SK-N-SH (cell line): Measurements from ENCODE around the gene ZNF615. TPM values are rescaled to one million over a fixed set of nuclear protein-coding genes. Genes with fewer than 3 reads are reported as not detected.
"Not testable (repeated sequence)": the region's sequence is repeated elsewhere in the genome, so short reads cannot be mapped to it uniquely, and the experiment has no call there.

Source experiments
- CTCF ChIA-PET: fragments of 300-600, 350-600 bp; formaldehyde crosslinking; extraction: SDS; loops from one replicate; lab custom pipeline; 2021; lab: Yijun Ruan, JAX
- POLR2A ChIA-PET: fragments of 350-600 bp; sonication (Branson Sonifier 250); formaldehyde crosslinking; extraction: SDS; loops from one replicate; lab custom pipeline; 2020; ENCODE audit warnings: antibody characterized with exemption, inconsistent platforms; lab: Yijun Ruan, JAX
- DNase-seq: peaks from one replicate; pipeline ENCODE4 v3.0.0; 2012
- H2AFZ ChIP-seq: fragments of 200-600 bp; sonication (generic); 2 replicates; pipeline ENCODE4 v1.8.1; 2016; ENCODE audit warnings: antibody characterized with exemption, mild to moderate bottlenecking, low read depth
- H3F3A ChIP-seq: fragments of 200-600 bp; sonication (generic); replicated peaks from 2 replicates; pipeline ENCODE3; 2016; ENCODE audit warnings: antibody characterized with exemption, mild to moderate bottlenecking; ENCODE audit not compliant: insufficient read depth
- H3K27ac ChIP-seq, 2 experiments: fragments of 200-500 bp in 1 of 2; fragments of 200-600 bp in 1 of 2; sonication (Bioruptor generic) in 1 of 2; sonication (generic), shearing (Covaris generic) in 1 of 2; 2 replicates each; pipeline versions ENCODE4 v1.5.1 to v1.6.1; 2014 to 2016; ENCODE audit warnings: low read depth in 2 of 2, inconsistent platforms in 1 of 2, low read length in 1 of 2, mild to moderate bottlenecking in 1 of 2, mixed read lengths in 1 of 2
- H3K27me3 ChIP-seq: fragments of 200-600 bp; sonication (generic), shearing (Covaris generic); 2 replicates; pipeline ENCODE4 v1.6.1; 2016; ENCODE audit warnings: mixed run types; ENCODE audit not compliant: insufficient read depth
- H3K36me3 ChIP-seq, 2 experiments: fragments of 200-500 bp in 1 of 2; fragments of 200-600 bp in 1 of 2; sonication (Bioruptor generic) in 1 of 2; sonication (generic) in 1 of 2; replicated peaks in 1 of 2; 2 replicates each; pipeline versions ENCODE3 to v1.5.1; 2014 to 2016; ENCODE audit warnings: low read length in 1 of 2, mild to moderate bottlenecking in 1 of 2; ENCODE audit not compliant: insufficient read depth in 2 of 2, control insufficient read depth in 1 of 2
- H3K4me1 ChIP-seq, 2 experiments: fragments of 200-500 bp in 1 of 2; fragments of 200-600 bp in 1 of 2; sonication (Bioruptor generic) in 1 of 2; sonication (generic), shearing (Covaris generic) in 1 of 2; 2 replicates each; pipeline versions ENCODE4 v1.5.1 to v1.6.1; 2014 to 2016; ENCODE audit warnings: low read depth in 1 of 2, low read length in 1 of 2, mixed run types in 1 of 2; ENCODE audit not compliant: insufficient read depth in 2 of 2, control insufficient read depth in 1 of 2
- H3K4me2 ChIP-seq: fragments of 200-600 bp; sonication (generic), shearing (Covaris generic); 2 replicates; pipeline ENCODE4 v1.6.1; 2017; ENCODE audit warnings: mixed run types
- H3K4me3 ChIP-seq, 2 experiments: fragments of 200-500 bp in 1 of 2; fragments of 200-600 bp in 1 of 2; sonication (Bioruptor generic) in 1 of 2; sonication (generic), shearing (Covaris generic) in 1 of 2; 2 replicates each; pipeline versions ENCODE4 v1.5.1 to v1.8.1; 2014 to 2016; ENCODE audit warnings: low read depth in 2 of 2, inconsistent platforms in 1 of 2, low read length in 1 of 2, mild to moderate bottlenecking in 1 of 2, mixed read lengths in 1 of 2, moderate library complexity in 1 of 2
- H3K79me2 ChIP-seq: fragments of 200-600 bp; sonication (generic); 2 replicates; pipeline ENCODE4 v1.8.1; 2017; ENCODE audit warnings: mild to moderate bottlenecking; ENCODE audit not compliant: insufficient read depth
- H3K9ac ChIP-seq: fragments of 200-600 bp; sonication (generic); 2 replicates; pipeline ENCODE4 v1.6.1; 2017; ENCODE audit warnings: mixed run types
- H3K9me2 ChIP-seq: fragments of 200-600 bp; sonication (generic); 2 replicates; pipeline ENCODE4 v1.6.1; 2017; ENCODE audit warnings: mixed run types
- H3K9me3 ChIP-seq: fragments of 200-600 bp; sonication (generic); 2 replicates; pipeline ENCODE4 v1.6.1; 2017; ENCODE audit warnings: mixed run types, mild to moderate bottlenecking, moderate library complexity
- H4K20me1 ChIP-seq: fragments of 200-600 bp; sonication (generic); 2 replicates; pipeline ENCODE4 v1.6.1; 2017; ENCODE audit warnings: mild to moderate bottlenecking, mixed run types; ENCODE audit not compliant: insufficient read depth
- ELF1 ChIP-seq: IDR thresholded peaks from 2 replicates; pipeline ENCODE4 v1.4.0; 2012
- EZH2phosphoT487 ChIP-seq: fragments of 200-600 bp; sonication (generic); IDR thresholded peaks from 2 replicates; pipeline ENCODE4 v1.6.1; 2017; ENCODE audit warnings: low read depth, mixed run types, mild to moderate bottlenecking, antibody characterized with exemption, moderate library complexity, borderline replicate concordance
- FOSL2 ChIP-seq: IDR thresholded peaks from 2 replicates; pipeline ENCODE4 v1.4.0; 2012; ENCODE audit warnings: low read depth, mild to moderate bottlenecking, moderate library complexity, borderline replicate concordance
- FOXM1 ChIP-seq: IDR thresholded peaks from 2 replicates; pipeline ENCODE4 v1.4.0; 2012; ENCODE audit warnings: low read depth, mild to moderate bottlenecking
- JUND ChIP-seq: IDR thresholded peaks from 2 replicates; pipeline ENCODE4 v1.4.0; 2012
- MEF2A ChIP-seq: IDR thresholded peaks from 2 replicates; pipeline ENCODE4 v1.4.0; 2012; ENCODE audit warnings: low read depth, borderline replicate concordance
- NRF1 ChIP-seq: IDR thresholded peaks from 2 replicates; pipeline ENCODE4 v1.6.1; 2012; ENCODE audit warnings: low read depth, mild to moderate bottlenecking, low read length
- POLR2AphosphoS5 ChIP-seq: IDR thresholded peaks from 2 replicates; pipeline ENCODE4 v1.6.1; 2012; ENCODE audit warnings: low read depth, low read length
- RAD21 ChIP-seq: IDR thresholded peaks from 2 replicates; pipeline ENCODE4 v1.6.1; 2012; ENCODE audit warnings: mild to moderate bottlenecking, low read length
- RFX5 ChIP-seq: IDR thresholded peaks from 2 replicates; pipeline ENCODE4 v1.6.1; 2012; ENCODE audit warnings: mild to moderate bottlenecking, improper control_type of control experiment, low read length
- RXRA ChIP-seq: IDR thresholded peaks from 2 replicates; pipeline ENCODE4 v1.4.0; 2012; ENCODE audit warnings: low read depth, mild to moderate bottlenecking, borderline replicate concordance
- TCF12 ChIP-seq: IDR thresholded peaks from 2 replicates; pipeline ENCODE4 v1.4.0; 2012
- TEAD4 ChIP-seq: IDR thresholded peaks from 2 replicates; pipeline ENCODE4 v1.4.0; 2012; ENCODE audit warnings: mild to moderate bottlenecking, borderline replicate concordance; ENCODE audit not compliant: insufficient read depth
- USF1 ChIP-seq: IDR thresholded peaks from 2 replicates; pipeline ENCODE4 v1.4.0; 2012; ENCODE audit warnings: low read depth, borderline replicate concordance
- YY1 ChIP-seq: IDR thresholded peaks from 2 replicates; pipeline ENCODE4 v1.4.0; 2012; ENCODE audit warnings: low read depth, mild to moderate bottlenecking
- WGBS: methylation state at CpG from one replicate; pipeline ENCODE4 v1.1.6; 2017; ENCODE audit warnings: low lambda C conversion rate; 5-methylcytosine and 5-hydroxymethylcytosine counted together
- polyA plus RNA-seq, 3 experiments: library from polyadenylated mRNA; depleted of rRNA; stranded (reverse); fragments of >200 nt; gene quantifications; 2 replicates each; pipeline ENCODE4 v1.2.3, GENCODE V29; 2012

The ZNF615 gene
- polyA plus RNA-seq, 1 of the 3 experiments (the other 2 are of a cell fraction), result 1.6 TPM

DNA sequence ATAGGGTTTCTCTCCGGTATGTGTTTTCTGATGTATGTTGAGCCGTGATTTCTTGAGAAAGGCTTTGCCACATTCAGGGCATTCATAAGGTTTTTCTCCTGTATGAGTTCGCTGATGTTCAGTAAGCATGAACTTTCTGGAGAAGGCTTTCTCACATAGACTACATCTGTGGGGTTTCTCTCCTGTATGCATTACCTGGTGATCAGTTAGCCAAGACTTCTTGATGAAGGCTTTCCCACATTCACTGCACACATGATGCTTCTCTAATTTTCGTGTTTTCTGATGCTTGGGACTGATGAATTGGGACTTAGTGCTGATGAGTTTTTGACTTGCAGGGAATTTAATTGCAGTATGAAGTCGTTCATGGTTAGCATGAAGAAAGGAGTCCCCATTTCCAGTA is 42.4 kb downstream of the ZNF615 start:
- TF ChIP-seq MEF2A (no peak), RXRA (no peak), NRF1 (no peak), TEAD4 (no peak), RAD21 (no peak), FOXM1 (no peak), FOSL2 (no peak), USF1 (no peak)
- H3K27ac ChIP-seq, result no peak overlapping the region
- H3K9me3 ChIP-seq, result peaks cover 20% of the 10 kb centered on the region
- WGBS, result 87% methylated on average over 5 of the region's 5 CpGs
- POLR2A ChIA-PET, result no interaction called here
- no peaks in the 10 kb centered on the region for H3K4me1 ChIP-seq
- H2AFZ ChIP-seq, result no peak overlapping the region
- no peaks in the 10 kb centered on the region for H3K27me3 ChIP-seq
- no peak overlapping the region for H3K4me2 ChIP-seq
- H3F3A ChIP-seq, result no peaks in the 10 kb centered on the region
- no peaks in the 10 kb centered on the region for H4K20me1 ChIP-seq
- no peak overlapping the region; a peak in 1 of 4 replicates for H3K4me3 ChIP-seq
- CTCF ChIA-PET, result no interaction called here
- H3K79me2 ChIP-seq, result no peaks in the 10 kb centered on the region
- no peak for DNase-seq
- peaks cover 41 to 72% of the 10 kb centered on the region in 2 experiments for H3K36me3 ChIP-seq
- no peak overlapping the region for H3K9ac ChIP-seq
- H3K9me2 ChIP-seq, result no peaks in the 10 kb centered on the region

- H2AFZ ChIP-seq, H3K27ac ChIP-seq, CTCF ChIA-PET, DNase-seq, H3K4me1 ChIP-seq, H3K9ac ChIP-seq, H3F3A ChIP-seq, H3K27me3 ChIP-seq, POLR2A ChIA-PET, H3K9me3 ChIP-seq, H4K20me1 ChIP-seq, H3K9me2 ChIP-seq, H3K79me2 ChIP-seq, H3K4me2 ChIP-seq, H3K4me3 ChIP-seq: not testable (repeated sequence)
- peaks cover 13 to 25% of the 10 kb centered on the region in 2 experiments for H3K36me3 ChIP-seq
- 61% methylated on average over 7 of the region's 7 CpGs for WGBS
Measured at GRCh38 chr19:51960621-51961233, 47.3 kb downstream of the ZNF615 start.

DNA sequence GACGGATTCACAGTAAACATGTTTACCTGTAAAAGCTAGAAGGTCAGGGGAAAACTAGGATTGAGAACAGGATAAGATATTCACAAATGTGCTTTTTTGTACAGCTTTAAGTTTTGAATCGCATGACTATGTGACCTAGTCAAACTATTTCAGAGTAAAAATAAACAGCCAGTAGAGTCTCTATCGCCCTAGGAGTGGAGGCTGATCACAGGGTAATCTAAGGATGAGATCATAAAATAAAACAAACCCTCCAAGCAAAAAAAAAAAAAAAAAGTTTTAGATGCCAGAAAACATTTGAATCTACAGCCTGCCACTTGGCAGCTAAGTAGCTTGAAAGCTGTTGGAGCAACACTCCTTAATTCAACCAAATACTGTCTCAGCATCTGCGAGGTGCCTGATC is 48.2 kb downstream of the ZNF615 start:
- no peak overlapping the region for H3K4me3 ChIP-seq
- no peaks in the 10 kb centered on the region for H4K20me1 ChIP-seq
- WGBS, result 69% methylated on average over 4 of the region's 4 CpGs
- DNase-seq, result no peak
- H3K27me3 ChIP-seq, result no peaks in the 10 kb centered on the region
- no peak for TF ChIP-seq FOSL2
- no peak for TF ChIP-seq JUND
- no peak for TF ChIP-seq TEAD4
- no peak for TF ChIP-seq YY1
- TF ChIP-seq RFX5, result no peak
- no peak for TF ChIP-seq POLR2AphosphoS5
- no peak for TF ChIP-seq ELF1
- TF ChIP-seq EZH2phosphoT487, result no peak
- no peak for TF ChIP-seq TCF12
- H3K4me2 ChIP-seq, result no peak overlapping the region
- no peaks in the 10 kb centered on the region for H3K4me1 ChIP-seq
- no peaks in the 10 kb centered on the region; the same call in 1 of the 2 replicates for H3K9me3 ChIP-seq
- POLR2A ChIA-PET, result no interaction called here
- no peak overlapping the region for H3K9ac ChIP-seq
- H2AFZ ChIP-seq, result no peak overlapping the region
- H3K9me2 ChIP-seq, result no peaks in the 10 kb centered on the region
- no peak overlapping the region for H3K27ac ChIP-seq
- no peaks in the 10 kb centered on the region for H3F3A ChIP-seq
- no peaks in the 10 kb centered on the region for H3K79me2 ChIP-seq
- H3K36me3 ChIP-seq, result peaks cover 4 to 16% of the 10 kb centered on the region in 2 experiments
- CTCF ChIA-PET, result no interaction called here

DNA sequence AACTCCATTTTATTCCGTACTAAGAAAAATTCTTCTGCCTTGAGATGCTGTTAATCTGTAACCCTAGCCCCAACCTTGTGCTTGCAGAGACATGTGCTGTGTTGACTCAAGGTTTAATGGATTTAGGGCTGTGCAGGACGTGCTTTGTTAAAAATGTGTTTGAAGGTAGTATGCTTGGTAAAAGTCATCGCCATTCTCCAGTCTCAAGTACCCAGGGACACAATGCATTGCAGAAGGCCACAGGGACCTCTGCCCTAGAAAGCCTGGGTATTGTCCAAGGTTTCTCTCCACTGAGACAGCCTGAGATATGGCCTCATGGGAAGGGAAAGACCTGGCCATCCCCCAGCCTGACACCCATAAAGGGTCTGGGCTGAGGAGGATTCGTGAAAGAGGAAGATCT is 50.2 kb downstream of the ZNF615 start:
- H3F3A ChIP-seq, H3K79me2 ChIP-seq, DNase-seq, H3K9me2 ChIP-seq, H3K4me3 ChIP-seq, H3K27me3 ChIP-seq, H3K27ac ChIP-seq, CTCF ChIA-PET, H3K9me3 ChIP-seq, H4K20me1 ChIP-seq, H3K36me3 ChIP-seq, H2AFZ ChIP-seq, H3K4me2 ChIP-seq, POLR2A ChIA-PET, H3K9ac ChIP-seq, H3K4me1 ChIP-seq: not testable (repeated sequence)
- WGBS, result 44% methylated on average over 4 of the region's 4 CpGs
